ENCODE measurements around the gene UHRF1. TPM values are rescaled to one million over a fixed set of nuclear protein-coding genes. Genes with fewer than 3 reads are reported as not detected.

UHRF1 gene
- 3.1 and 5.2 TPM in 2 replicates for total RNA-seq

DNA sequence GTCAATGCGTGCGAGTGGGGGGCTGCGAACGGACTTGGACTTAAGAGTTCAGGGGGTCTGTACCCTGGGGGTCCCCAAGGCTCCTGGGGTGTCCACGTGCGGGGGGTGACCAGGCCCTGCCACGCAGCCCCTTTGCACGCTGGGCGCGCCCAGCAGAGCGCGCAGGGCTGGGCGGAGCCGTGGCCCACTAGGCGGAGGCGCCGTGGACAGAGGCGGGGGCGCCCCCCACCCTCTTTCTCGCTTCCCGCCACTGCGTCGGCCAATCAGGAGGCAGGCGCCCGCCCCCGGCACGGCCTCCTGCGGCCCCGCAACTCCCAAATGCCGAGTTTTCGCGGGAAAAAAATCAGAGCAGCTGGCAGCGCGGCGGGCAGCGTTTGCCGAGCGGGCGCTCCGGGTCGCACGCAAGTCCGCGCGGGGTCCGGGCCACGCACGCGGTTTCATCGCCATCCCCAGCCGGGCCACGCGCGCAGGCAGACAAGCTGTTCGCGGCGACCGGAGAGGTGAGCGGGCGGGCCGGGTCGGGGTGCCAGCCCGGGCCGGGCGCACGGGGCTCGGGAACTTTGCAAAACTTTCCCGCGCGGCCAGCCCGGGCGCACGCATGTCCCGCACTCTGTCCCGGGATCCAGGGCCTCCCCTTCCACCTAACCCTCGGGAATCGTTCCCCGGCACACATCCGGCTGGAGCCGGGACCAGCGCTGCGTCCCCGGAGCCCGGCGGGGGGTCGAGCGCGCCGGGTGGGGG lies at the start of gene UHRF1:
TSS of gene UHRF1 (plus strand) at position 346 of the 741 bp plus-strand sequence. CDS start 1,385 bp downstream, outside the sequence.

DNA sequence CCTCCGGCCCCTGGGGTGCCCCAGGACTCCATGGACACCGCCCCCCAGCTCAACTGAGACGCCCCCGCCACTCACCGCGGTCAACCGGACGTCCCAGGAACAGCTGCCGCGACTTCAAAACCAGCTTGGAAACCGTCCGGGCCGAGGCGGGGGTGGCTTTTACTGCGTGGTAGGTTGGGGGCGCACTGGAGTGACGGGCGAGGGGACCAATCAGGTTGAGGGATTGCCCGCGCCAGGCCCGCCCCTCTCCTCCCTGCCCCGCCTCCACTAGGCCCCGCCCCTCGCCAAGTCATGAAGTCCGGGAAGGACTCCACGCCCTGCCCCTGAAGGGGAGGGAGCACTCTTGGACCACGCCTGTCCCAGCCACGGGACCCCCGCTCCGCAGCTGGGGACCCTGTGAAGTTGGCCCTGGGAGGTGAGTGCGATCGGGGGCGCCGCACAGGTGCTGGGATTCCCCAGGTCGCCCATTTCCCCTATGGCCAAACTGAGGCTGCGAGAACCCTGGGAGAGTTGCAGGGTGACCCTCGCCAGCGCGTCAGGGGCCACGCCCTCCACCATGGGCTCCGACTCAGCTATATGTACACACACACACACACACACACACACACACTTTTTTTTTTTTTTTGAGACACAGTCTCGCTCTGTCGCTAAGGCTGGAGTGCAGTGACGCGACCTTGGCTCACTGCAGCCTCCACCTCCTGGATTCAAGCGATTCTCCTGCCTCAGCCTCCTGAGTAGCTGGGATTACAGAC lies 41.6 kb upstream of the UHRF1 start, which contains the start of gene PLIN3:
TSS of gene PLIN3 (minus strand) at position 134 of the 752 bp plus-strand sequence. CDS start 6,273 bp downstream, outside the sequence.

DNA sequence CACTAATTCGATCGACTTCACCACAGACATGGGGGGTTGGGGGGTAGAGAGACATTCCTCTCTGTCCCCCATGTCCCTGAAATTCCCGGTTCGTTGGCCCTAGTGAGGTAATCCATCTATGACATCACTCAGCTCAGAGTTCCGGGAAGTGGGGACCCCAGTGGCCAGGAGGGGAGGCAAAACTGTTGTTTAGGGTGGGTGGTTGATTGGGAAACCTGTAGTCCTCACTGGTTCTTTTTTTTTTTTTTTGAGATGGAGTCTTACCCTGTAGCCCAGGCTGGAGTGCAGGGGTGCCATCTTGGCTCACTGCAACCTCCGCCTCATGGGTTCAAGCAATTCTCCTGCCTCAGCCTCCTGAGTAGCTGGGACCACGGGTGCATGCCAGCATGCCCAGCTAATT lies 6.5 kb upstream of the UHRF1 start, which contains the start of gene ARRDC5:
TSS of gene ARRDC5 (minus strand) at position 101 of the 400 bp plus-strand sequence. CDS start at position 30, 71 bp downstream.

DNA sequence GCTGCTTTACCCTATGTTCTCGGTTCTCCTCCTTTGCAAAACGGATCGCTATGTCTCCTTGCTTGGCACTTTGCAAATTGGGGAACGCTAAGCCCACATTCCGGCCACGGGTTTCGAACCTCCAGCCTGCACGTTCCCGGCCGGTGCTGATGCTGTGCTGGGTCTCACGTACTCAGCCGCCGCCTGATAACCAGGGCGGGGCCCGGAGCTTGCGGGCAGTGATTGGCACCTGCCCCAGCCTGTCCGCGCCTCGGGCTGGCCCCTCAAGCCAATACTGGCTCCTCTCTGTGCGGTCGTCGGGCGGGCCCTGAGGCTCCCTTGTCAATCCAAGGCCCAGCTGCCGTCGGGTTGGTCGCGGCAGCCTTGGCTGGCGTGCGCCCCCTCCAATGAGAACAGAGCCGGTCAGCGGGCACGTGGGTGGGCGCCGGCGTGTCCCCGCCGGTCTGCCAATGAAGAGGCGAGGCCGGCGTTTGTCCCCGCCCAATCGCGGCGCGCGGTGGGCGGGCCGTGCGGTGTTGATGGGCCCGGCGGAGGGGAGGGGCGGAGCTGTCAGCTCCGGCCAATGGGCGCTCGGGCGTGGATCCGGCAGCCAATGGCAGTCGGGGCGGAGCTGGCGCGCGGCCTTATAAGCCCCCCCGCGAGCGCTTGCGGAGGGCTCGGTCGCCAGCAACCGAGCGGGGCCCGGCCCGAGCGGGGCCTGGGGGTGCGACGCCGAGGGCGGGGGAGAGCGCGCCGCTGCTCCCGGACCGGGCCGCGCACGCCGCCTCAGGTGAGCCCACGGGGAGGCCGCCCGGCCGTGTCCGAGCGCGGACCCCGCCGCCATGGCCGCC lies 59.4 kb downstream of the UHRF1 start, which contains the start of gene KDM4B:
TSS of gene KDM4B (plus strand) at position 652 of the 830 bp plus-strand sequence. CDS start 63,778 bp downstream, outside the sequence.

Other genes starting within 250 kb of the UHRF1 start
- gene MYDGF, start 239.2 kb upstream of the UHRF1 start, total RNA-seq = 88.0 and 93.9 TPM in 2 replicates
- gene DPP9, start 185.7 kb upstream of the UHRF1 start, total RNA-seq = 34.0 and 51.1 TPM in 2 replicates
- gene FEM1A, start 117.8 kb upstream of the UHRF1 start, total RNA-seq = 7.2 and 7.8 TPM in 2 replicates
- gene TICAM1, start 77.8 kb upstream of the UHRF1 start, total RNA-seq = 2.7 and 5.4 TPM in 2 replicates
- 107 and 126 TPM in 2 replicates for gene PLIN3, start 41.8 kb upstream of the UHRF1 start, total RNA-seq
- gene ARRDC5, start 6.6 kb upstream of the UHRF1 start, total RNA-seq = not detected in 2 replicates
- gene KDM4B, start 59.6 kb downstream of the UHRF1 start, total RNA-seq = 37.5 and 40.4 TPM in 2 replicates

All from cardiac ventricle fibroblast (primary cell).